CD4-positive, alpha-beta memory T cell (primary cell): ENCODE data around the gene CDKN2B. TPM values are rescaled to one million over a fixed set of nuclear protein-coding genes. Genes with fewer than 3 reads are reported as not detected.
A peak's percentile ranks its signal among the peaks of the same experiment; 100 is the strongest.

Experiments
- CTCF ChIA-PET: fragments of 350-600 bp; sonication (Branson Sonifier 250); formaldehyde crosslinking; loops from one replicate; lab custom pipeline; 2021; ENCODE audit warnings: inconsistent platforms; ENCODE audit not compliant: partially characterized antibody; lab: Charles Lee
- POLR2A ChIA-PET: fragments of 350-600 bp; sonication (Branson Sonifier 250); formaldehyde crosslinking; loops from one replicate; lab custom pipeline; 2021; ENCODE audit not compliant: partially characterized antibody; lab: Charles Lee
- DNase-seq, 5 donors: peaks; one replicate each; pipeline versions ENCODE4 v3.0.0 to v3.0.0-alpha.2; 2020 to 2022; ENCODE audit warnings: mixed read lengths in 1 of 5
- H3K27ac ChIP-seq: one replicate; pipeline ENCODE4 v1.7.0; 2013; ENCODE audit warnings: low read depth, low read length
- H3K27me3 ChIP-seq: 2 replicates; pipeline ENCODE4 v1.7.0; 2013; ENCODE audit warnings: mild to moderate bottlenecking, low read length, moderate library complexity; ENCODE audit not compliant: insufficient read depth
- H3K36me3 ChIP-seq: 2 replicates; pipeline ENCODE4 v1.7.0; 2013; ENCODE audit warnings: mild to moderate bottlenecking, low read length, moderate library complexity; ENCODE audit not compliant: insufficient read depth
- H3K4me1 ChIP-seq: 2 replicates; pipeline ENCODE4 v1.7.0; 2013; ENCODE audit warnings: mild to moderate bottlenecking, low read length, moderate library complexity; ENCODE audit not compliant: insufficient read depth
- H3K4me3 ChIP-seq, 2 donors: one replicate each; pipeline ENCODE4 v1.7.0; 2013; ENCODE audit warnings: low read length in 2 of 2, mild to moderate bottlenecking in 1 of 2
- H3K9me3 ChIP-seq, 2 donors: one replicate each; pipeline ENCODE4 v1.7.0; 2013; ENCODE audit warnings: low read length in 2 of 2, control low read depth in 1 of 2; ENCODE audit not compliant: control insufficient read depth in 1 of 2
- H3K27ac Mint-ChIP-seq, 7 donors: one replicate each; pipeline ENCODE4 v1.8.0; 2020 to 2021; ENCODE audit warnings: mixed read lengths in 7 of 7, mild to moderate bottlenecking in 6 of 7, inconsistent platforms in 3 of 7, moderate library complexity in 3 of 7
- H3K27me3 Mint-ChIP-seq, 2 donors: one replicate each; pipeline ENCODE4 v1.8.0; 2020 to 2021; ENCODE audit warnings: mixed read lengths in 2 of 2
- H3K36me3 Mint-ChIP-seq, 2 donors: one replicate each; pipeline ENCODE4 v1.8.0; 2020 to 2021; ENCODE audit warnings: mixed read lengths in 2 of 2, inconsistent platforms in 1 of 2, mild to moderate bottlenecking in 1 of 2
- H3K4me1 Mint-ChIP-seq, 4 donors: one replicate each; pipeline ENCODE4 v1.8.0; 2020 to 2021; ENCODE audit warnings: mixed read lengths in 4 of 4, mild to moderate bottlenecking in 1 of 4
- H3K4me3 Mint-ChIP-seq, 8 donors: one replicate each; pipeline ENCODE4 v1.8.0; 2020 to 2021; ENCODE audit warnings: mixed read lengths in 8 of 8, mild to moderate bottlenecking in 7 of 8, moderate library complexity in 6 of 8, inconsistent platforms in 3 of 8
- H3K9me3 Mint-ChIP-seq, 8 donors: one replicate each; pipeline ENCODE4 v1.8.0; 2020 to 2021; ENCODE audit warnings: mixed read lengths in 8 of 8, mild to moderate bottlenecking in 5 of 8, inconsistent platforms in 3 of 8, moderate library complexity in 1 of 8
- intact Hi-C: fragments of 100-400 bp; cut with micrococcal nuclease; formaldehyde crosslinking; loops from one replicate; pipeline ENCODE4 v1.15.1; 2023
- polyA plus RNA-seq, 2 donors: library from polyadenylated mRNA; unstranded; fragments of 300-500 nt; fragmentation: Illumina TruSeq; gene quantifications; one replicate each; pipeline ENCODE4 v1.2.3, GENCODE V29; 2021
- total RNA-seq, 2 experiments: library from RNA; stranded (reverse); gene quantifications; one replicate each; pipeline ENCODE4 v1.2.3, GENCODE V29; 2021

Gene CDKN2B
- total and polyA plus RNA-seq, 4 experiments from 2014 or later = 0.26 to 2.1 (median 0.64) TPM

GRCh38 chr9:21984101-21984500, 25.0 kb downstream of the CDKN2B start:
- H3K27me3 ChIP-seq = peaks cover 9% of the 10 kb centered on the region
- no peak overlapping the region for H3K4me3 ChIP-seq
- Mint-ChIP-seq H3K4me3 (no peak overlapping the region), H3K36me3 (no peaks in the 10 kb centered on the region), H3K9me3 (peaks cover 0 to 5% (median 0%) of the 10 kb centered on the region in 8 donors), H3K27me3 (peaks cover 38 to 41% of the 10 kb centered on the region in 2 donors), H3K27ac (no peak overlapping the region), H3K4me1 (peaks cover 0 to 5% (median 4%) of the 10 kb centered on the region in 4 donors)
- H3K9me3 ChIP-seq = no peaks in the 10 kb centered on the region
- intact Hi-C loops = no loop called here
- no peak for DNase-seq
- no peaks in the 10 kb centered on the region for H3K4me1 ChIP-seq
- CTCF ChIA-PET = interaction anchor here (3.5 to 7.0 kb wide), 2 partner anchors 24 to 171 kb away, joined by 10 to 35 read pairs; partner anchors contain the start of gene CDKN2B
- POLR2A ChIA-PET = interaction anchor here (1.7 kb wide), 1 partner anchor 13 kb away, joined by 4 read pairs; no protein-coding TSS in a partner anchor
- H3K27ac ChIP-seq = no peak overlapping the region
- no peaks in the 10 kb centered on the region for H3K36me3 ChIP-seq

GRCh38 chr9:21983561-21983935, 25.6 kb downstream of the CDKN2B start:
- POLR2A ChIA-PET = interaction anchor here (1.7 kb wide), 1 partner anchor 12 kb away, joined by 4 read pairs; no protein-coding TSS in a partner anchor
- peaks cover 0 to 5% (median 0%) of the 10 kb centered on the region in 8 donors for H3K9me3 Mint-ChIP-seq

GRCh38 chr9:21982861-21983560, 26.1 kb downstream of the CDKN2B start:
- H3K4me1 ChIP-seq = no peaks in the 10 kb centered on the region
- no peak overlapping the region for H3K27ac Mint-ChIP-seq
- CTCF ChIA-PET = interaction anchor here (3.3 to 7.0 kb wide), 3 partner anchors 12 to 169 kb away, joined by 10 to 35 read pairs (median 18); partner anchors contain the start of genes CDKN2A, CDKN2B and CDKN2B-AS1
- H3K27ac ChIP-seq = no peak overlapping the region
- H3K9me3 Mint-ChIP-seq = peaks cover 0 to 5% (median 0%) of the 10 kb centered on the region in 8 donors
- no peak overlapping the region for H3K4me3 Mint-ChIP-seq
- intact Hi-C loops = no loop called here
- no peaks in the 10 kb centered on the region for H3K36me3 Mint-ChIP-seq
- H3K4me1 Mint-ChIP-seq = peaks cover 0 to 5% (median 4%) of the 10 kb centered on the region in 4 donors
- H3K27me3 ChIP-seq = peaks cover 15% of the 10 kb centered on the region
- POLR2A ChIA-PET = interaction anchor here (0.9 to 1.7 kb wide), 3 partner anchors 8 to 12 kb away, joined by 3 to 4 read pairs (median 4); partner anchors contain the start of genes CDKN2A and CDKN2B-AS1
- no peak overlapping the region for H3K4me3 ChIP-seq
- DNase-seq = no peak
- H3K9me3 ChIP-seq = no peaks in the 10 kb centered on the region
- no peaks in the 10 kb centered on the region for H3K36me3 ChIP-seq
- H3K27me3 Mint-ChIP-seq = peaks cover 43 to 45% of the 10 kb centered on the region in 2 donors

More at GRCh38 chr9:21983561-21983935, 25.6 kb downstream of the CDKN2B start:
- CTCF ChIA-PET = interaction anchor here (3.3 to 7.0 kb wide), 3 partner anchors 12 to 170 kb away, joined by 10 to 35 read pairs (median 18); partner anchors contain the start of genes CDKN2A, CDKN2B and CDKN2B-AS1
- Mint-ChIP-seq H3K27me3 (peaks cover 43 to 44% of the 10 kb centered on the region in 2 donors), H3K27ac (no peak overlapping the region), H3K4me3 (no peak overlapping the region), H3K4me1 (peaks cover 0 to 5% (median 4%) of the 10 kb centered on the region in 4 donors), H3K36me3 (no peaks in the 10 kb centered on the region)
- no peaks in the 10 kb centered on the region for H3K36me3 ChIP-seq
- no peaks in the 10 kb centered on the region for H3K4me1 ChIP-seq
- no peak overlapping the region for H3K4me3 ChIP-seq
- intact Hi-C loops = no loop called here
- no peak overlapping the region for H3K27ac ChIP-seq
- no peak for DNase-seq
- H3K27me3 ChIP-seq = peaks cover 14% of the 10 kb centered on the region
- no peaks in the 10 kb centered on the region for H3K9me3 ChIP-seq

GRCh38 chr9:21982391-21982790, 26.7 kb downstream of the CDKN2B start:
- Histone ChIP-seq H3K9me3 (no peaks in the 10 kb centered on the region), H3K27ac (no peak overlapping the region), H3K27me3 (peaks cover 20% of the 10 kb centered on the region), H3K4me1 (no peaks in the 10 kb centered on the region), H3K4me3 (no peak overlapping the region), H3K36me3 (no peaks in the 10 kb centered on the region)
- peaks cover 0 to 5% (median 4%) of the 10 kb centered on the region in 4 donors for H3K4me1 Mint-ChIP-seq
- no peaks in the 10 kb centered on the region for H3K36me3 Mint-ChIP-seq
- peaks cover 48 to 50% of the 10 kb centered on the region in 2 donors for H3K27me3 Mint-ChIP-seq
- intact Hi-C loops = no loop called here
- no peak overlapping the region for H3K4me3 Mint-ChIP-seq
- no peak overlapping the region for H3K27ac Mint-ChIP-seq
- POLR2A ChIA-PET = interaction anchor here (0.9 to 1.7 kb wide), 3 partner anchors 9 to 12 kb away, joined by 3 to 4 read pairs (median 4); partner anchors contain the start of genes CDKN2A and CDKN2B-AS1
- H3K9me3 Mint-ChIP-seq = peaks cover 0 to 5% (median 0%) of the 10 kb centered on the region in 8 donors
- DNase-seq = no peak
- CTCF ChIA-PET = interaction anchor here (3.3 to 7.0 kb wide), 3 partner anchors 13 to 169 kb away, joined by 10 to 35 read pairs (median 18); partner anchors contain the start of genes CDKN2A, CDKN2B and CDKN2B-AS1

- H3K9me3 ChIP-seq = no peaks in the 10 kb centered on the region
- POLR2A ChIA-PET = interaction anchor here (1.8 kb wide), 1 partner anchor 13 kb away, joined by 4 read pairs; no protein-coding TSS in a partner anchor
Measured at GRCh38 chr9:21976334-21976875, 32.7 kb downstream of the CDKN2B start.

GRCh38 chr9:21974722-21975409, 34.2 kb downstream of the CDKN2B start:
- Mint-ChIP-seq H3K9me3 (peaks cover 2 to 30% (median 14%) of the 10 kb centered on the region in 8 donors), H3K27ac (peak overlapping the region in 5 of 7 donors; percentile 57 to 81 (median 68)), H3K4me3 (peak overlapping the region; percentile 76 to 89 (median 81)), H3K4me1 (peaks cover 14 to 25% (median 19%) of the 10 kb centered on the region in 4 donors), H3K27me3 (peaks cover 75 to 78% of the 10 kb centered on the region in 2 donors), H3K36me3 (peaks cover 0 to 3% of the 10 kb centered on the region in 2 donors)
- H3K27ac ChIP-seq = no peak overlapping the region
- no peaks in the 10 kb centered on the region for H3K9me3 ChIP-seq
- no peaks in the 10 kb centered on the region for H3K36me3 ChIP-seq
- peak overlapping the region in 1 of 2 donors; percentile 48 for H3K4me3 ChIP-seq
- H3K4me1 ChIP-seq = peaks cover 24% of the 10 kb centered on the region
- ChIA-PET POLR2A (no interaction called here), CTCF (interaction anchor here (1.6 kb wide), 1 partner anchor 12 kb away, joined by 7 read pairs; no protein-coding TSS in a partner anchor)
- DNase-seq = peak in 3 of 5 donors; percentile 32 to 63 (median 41)
- intact Hi-C loops = loop anchor here (1.0 to 2.0 kb wide), 2 partner anchors 10 to 20 kb away; partner anchors contain the start of genes CDKN2A and CDKN2B-AS1
- H3K27me3 ChIP-seq = peaks cover 83% of the 10 kb centered on the region

More at GRCh38 chr9:21976334-21976875, 32.7 kb downstream of the CDKN2B start:
- Mint-ChIP-seq H3K4me1 (peaks cover 10 to 19% (median 16%) of the 10 kb centered on the region in 4 donors), H3K36me3 (no peaks in the 10 kb centered on the region), H3K27me3 (peaks cover 66 to 73% of the 10 kb centered on the region in 2 donors), H3K4me3 (no peak overlapping the region), H3K9me3 (peaks cover 0 to 20% (median 5%) of the 10 kb centered on the region in 8 donors), H3K27ac (peak overlapping the region in 1 of 7 donors; percentile 78)
- Histone ChIP-seq H3K27me3 (peaks cover 74% of the 10 kb centered on the region), H3K36me3 (no peaks in the 10 kb centered on the region), H3K27ac (no peak overlapping the region), H3K4me1 (peaks cover 24% of the 10 kb centered on the region), H3K4me3 (no peak overlapping the region)
- intact Hi-C loops = no loop called here
- CTCF ChIA-PET = interaction anchor here (0.9 to 1.9 kb wide), 4 partner anchors 8 to 163 kb away, joined by 3 to 7 read pairs (median 6); partner anchors contain the start of gene CDKN2B
- DNase-seq = no peak
